ENCODE data around the gene LIPC. TPM values are rescaled to one million over a fixed set of nuclear protein-coding genes. Genes with fewer than 3 reads are reported as not detected.

LIPC gene
- total RNA-seq, 1 experiment from 2014 or later: not detected

GRCh38 chr15:58510715-58511598 lies 79.2 kb downstream of the LIPC start:
- H4K20me1 ChIP-seq (ENCODE audit: insufficient read depth): no peaks in the 10 kb centered on the region
- no peak overlapping the region for H3K9ac ChIP-seq (ENCODE audit: low read length)
- no peaks in the 10 kb centered on the region for H3K36me3 ChIP-seq (ENCODE audit: control insufficient read depth in 1 of 2, insufficient read depth in 2 of 2, low read length in 2 of 2)
- DNase-seq (ENCODE audit: low read depth, low spot score) (no peak), ATAC-seq (no peak)
- H3K4me3 ChIP-seq (replicated peaks in 1 of 2; ENCODE audit: low read depth in 1 of 2, low read length in 2 of 2): no peak overlapping the region
- no peaks in the 10 kb centered on the region for H3K79me2 ChIP-seq (ENCODE audit: insufficient read depth, low read length)
- POLR2A ChIA-PET: no interaction called here
- H3K4me2 ChIP-seq (ENCODE audit: low read length): no peak overlapping the region
- TF ChIP-seq YY1 (IDR thresholded peaks at IDR 0.05; ENCODE audit: extremely low read depth, insufficient replicate concordance, low read depth, low read length): no peak
- intact Hi-C loops (cut with micrococcal nuclease): no loop called here
- RAD21 ChIA-PET (ENCODE audit: low non-redundant PET in 1 of 2, low total read pairs in 2 of 2, uncharacterized antibody in 2 of 2, unreplicated experiment in 2 of 2): no interaction called here
- H2AFZ ChIP-seq (ENCODE audit: low read depth, low read length, poor library complexity, severe bottlenecking): no peak overlapping the region
- no peaks in the 10 kb centered on the region for H3K9me3 ChIP-seq (ENCODE audit: control insufficient read depth in 1 of 2, insufficient read depth in 1 of 2, low read depth in 1 of 2, low read length in 2 of 2)
- H3K9me2 ChIP-seq (ENCODE audit: insufficient read depth): no peaks in the 10 kb centered on the region
- no TSS peak for BruUV-seq (replicated peaks)
- no peak overlapping the region for H3K27ac ChIP-seq (ENCODE audit: low read depth, low read length)
- H3K4me1 ChIP-seq (ENCODE audit: control insufficient read depth in 1 of 2, insufficient read depth in 2 of 2, low read length in 2 of 2): peaks cover 1 to 12% of the 10 kb centered on the region in 2 experiments; a peak in 2 of 4 replicates
- H3K27me3 ChIP-seq (ENCODE audit: insufficient read depth, low read length): no peaks in the 10 kb centered on the region
- CTCF ChIA-PET: no interaction called here

- RAD21 ChIA-PET (ENCODE audit: low non-redundant PET in 1 of 2, low total read pairs in 2 of 2, uncharacterized antibody in 2 of 2, unreplicated experiment in 2 of 2): no interaction called here
- H3K79me2 ChIP-seq (ENCODE audit: insufficient read depth, low read length): no peaks in the 10 kb centered on the region
- CTCF ChIA-PET: no interaction called here
- H3K4me1 ChIP-seq (ENCODE audit: control insufficient read depth in 1 of 2, insufficient read depth in 2 of 2, low read length in 2 of 2): peaks cover 0 to 6% of the 10 kb centered on the region in 2 experiments; a peak in 1 of 4 replicates
- BruUV-seq (replicated peaks): no TSS peak
- no peaks in the 10 kb centered on the region for H3K36me3 ChIP-seq (ENCODE audit: control insufficient read depth in 1 of 2, insufficient read depth in 2 of 2, low read length in 2 of 2)
- no peak overlapping the region for H3K9ac ChIP-seq (ENCODE audit: low read length)
- no peaks in the 10 kb centered on the region for H3K9me3 ChIP-seq (ENCODE audit: control insufficient read depth in 1 of 2, insufficient read depth in 1 of 2, low read depth in 1 of 2, low read length in 2 of 2)
- H4K20me1 ChIP-seq (ENCODE audit: insufficient read depth): no peaks in the 10 kb centered on the region
- no peak overlapping the region for H3K27ac ChIP-seq (ENCODE audit: low read depth, low read length)
- H3K4me2 ChIP-seq (ENCODE audit: low read length): no peak overlapping the region
- TF ChIP-seq ZNF274 (IDR thresholded peaks at IDR 0.05; ENCODE audit: low read depth, low read length) (no peak), CBX3 (IDR thresholded peaks at IDR 0.05; ENCODE audit: low read depth) (no peak), RAD21 (IDR thresholded peaks at IDR 0.05; ENCODE audit: low read depth) (no peak), MAX (IDR thresholded peaks at IDR 0.05) (no peak), FOSL1 (IDR thresholded peaks at IDR 0.05; ENCODE audit: low read depth) (no peak), CTCF (IDR thresholded peaks at IDR 0.05 in 2 of 3, conservative IDR thresholded peaks at IDR 0.05 in 1 of 3; ENCODE audit: borderline replicate concordance in 1 of 3, insufficient read depth in 1 of 3, low read depth in 2 of 3, low read length in 2 of 3) (no peak), SP1 (IDR thresholded peaks at IDR 0.05; ENCODE audit: low read depth) (no peak), ZBTB33 (IDR thresholded peaks at IDR 0.05; ENCODE audit: extremely low read depth, insufficient replicate concordance, low read length) (no peak), EGR1 (IDR thresholded peaks at IDR 0.05; ENCODE audit: low read depth) (no peak), TCF7L2 (IDR thresholded peaks at IDR 0.05; ENCODE audit: borderline replicate concordance, extremely low read depth, insufficient read depth, insufficient read length) (no peak), EZH2 (IDR thresholded peaks at IDR 0.05) (no peak)
- no peak for ATAC-seq
- H3K27me3 ChIP-seq (ENCODE audit: insufficient read depth, low read length): no peaks in the 10 kb centered on the region
- POLR2A ChIA-PET: no interaction called here
- intact Hi-C loops (cut with micrococcal nuclease): no loop called here
- no peak overlapping the region for H3K4me3 ChIP-seq (replicated peaks in 1 of 2; ENCODE audit: low read depth in 1 of 2, low read length in 2 of 2)
- no peak overlapping the region for H2AFZ ChIP-seq (ENCODE audit: low read depth, low read length, poor library complexity, severe bottlenecking)
- H3K9me2 ChIP-seq (ENCODE audit: insufficient read depth): no peaks in the 10 kb centered on the region
- DNase-seq (ENCODE audit: low read depth, low spot score): no peak
Measured at GRCh38 chr15:58511599-58511987, 79.8 kb downstream of the LIPC start.
